HG02938 (cell line): ENCODE data around the gene ANKRD6.
"Not testable (repeated sequence)": the region's sequence is repeated elsewhere in the genome, so short reads cannot be mapped to it uniquely, and the experiment has no call there.

Experiments used
- ATAC-seq: cut with Tn5 transposase; IDR thresholded peaks from one replicate; pipeline ENCODE4 v1.9.1; 2021; ENCODE audit warnings: mild to moderate bottlenecking, moderate library complexity; ENCODE audit not compliant: unreplicated experiment

Gene ANKRD6

DNA sequence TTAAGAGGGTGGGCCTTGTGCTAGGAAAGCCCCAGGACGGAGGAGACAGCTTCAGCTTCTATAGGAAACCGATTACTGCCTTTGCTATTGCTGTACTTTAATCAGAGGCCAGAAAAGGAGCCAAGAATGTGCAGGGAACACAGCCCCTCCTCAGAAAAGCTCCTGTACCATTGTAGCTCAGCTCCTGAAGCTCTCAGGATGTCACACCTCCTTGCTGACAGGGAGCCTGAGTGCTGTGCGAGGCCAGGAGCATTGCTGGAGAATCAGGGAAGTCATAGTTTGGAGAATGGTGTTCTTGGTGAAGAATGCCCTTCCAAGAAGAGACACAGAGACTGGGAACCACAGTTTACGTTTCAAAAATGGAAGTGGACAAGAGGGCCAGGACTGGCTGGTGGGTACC is 158.8 kb downstream of the ANKRD6 start:
- ATAC-seq, result no peak

DNA sequence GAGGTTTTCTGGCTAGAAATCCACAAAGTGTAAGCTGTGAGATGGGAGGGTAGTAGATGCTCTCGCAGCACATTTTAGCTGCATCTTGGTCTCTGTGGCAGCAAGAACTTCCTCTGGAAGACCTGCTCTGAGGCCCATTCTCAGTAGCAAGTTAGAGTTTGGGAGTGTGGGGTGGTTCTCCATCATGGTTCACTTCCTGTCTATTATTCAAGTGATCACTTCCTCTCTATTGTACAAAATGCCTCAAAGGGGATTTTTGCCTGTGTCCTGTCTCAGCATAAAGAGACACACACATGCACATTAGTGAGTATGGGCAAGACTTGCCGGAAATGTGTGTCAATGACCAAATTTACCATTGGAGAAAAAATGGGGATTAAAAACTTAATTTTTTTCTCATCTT is 163.1 kb downstream of the ANKRD6 start:
- peak; percentile 89 for ATAC-seq

DNA sequence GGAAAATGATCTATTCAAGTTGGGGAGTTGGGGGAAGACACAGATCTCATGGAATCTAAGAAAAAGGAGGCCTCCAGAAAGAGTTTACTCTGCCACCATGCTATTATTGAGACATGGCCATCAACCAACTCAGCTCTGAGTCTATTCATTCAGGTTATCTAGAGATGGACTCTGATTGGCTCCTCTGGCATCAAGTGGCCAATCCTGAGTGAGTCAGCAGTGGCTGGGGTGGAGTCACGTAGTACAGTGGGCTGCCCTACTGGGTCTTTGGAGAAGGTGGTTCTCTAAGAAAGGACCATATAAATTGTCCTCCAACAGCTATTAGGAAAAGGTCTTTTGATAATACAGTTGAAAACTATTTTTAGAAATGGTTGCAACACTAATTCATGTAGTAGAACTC is 163.5 kb downstream of the ANKRD6 start:
- no peak for ATAC-seq

- ATAC-seq, result no peak
Observed at GRCh38 chr6:89597372-89597771, 164.4 kb downstream of the ANKRD6 start.

DNA sequence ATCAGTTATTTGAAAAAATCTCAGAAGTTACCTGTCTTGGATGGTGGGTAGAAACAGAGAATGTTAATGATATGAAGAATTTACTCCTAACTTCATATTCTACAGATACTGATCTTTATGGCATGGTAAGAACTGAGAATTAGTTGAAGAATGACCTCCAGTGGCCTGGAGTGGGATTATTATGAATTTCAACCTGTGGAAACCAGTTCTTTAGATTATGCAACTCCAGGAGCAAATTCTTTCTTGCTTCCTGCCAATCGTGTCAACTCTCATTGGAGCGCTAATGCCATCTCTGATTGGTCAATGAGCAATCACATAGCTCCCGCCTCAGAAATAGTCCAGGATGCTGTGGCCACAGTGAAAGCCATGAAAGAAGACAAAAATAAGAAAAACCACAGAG is 165.0 kb downstream of the ANKRD6 start:
- no peak for ATAC-seq

DNA sequence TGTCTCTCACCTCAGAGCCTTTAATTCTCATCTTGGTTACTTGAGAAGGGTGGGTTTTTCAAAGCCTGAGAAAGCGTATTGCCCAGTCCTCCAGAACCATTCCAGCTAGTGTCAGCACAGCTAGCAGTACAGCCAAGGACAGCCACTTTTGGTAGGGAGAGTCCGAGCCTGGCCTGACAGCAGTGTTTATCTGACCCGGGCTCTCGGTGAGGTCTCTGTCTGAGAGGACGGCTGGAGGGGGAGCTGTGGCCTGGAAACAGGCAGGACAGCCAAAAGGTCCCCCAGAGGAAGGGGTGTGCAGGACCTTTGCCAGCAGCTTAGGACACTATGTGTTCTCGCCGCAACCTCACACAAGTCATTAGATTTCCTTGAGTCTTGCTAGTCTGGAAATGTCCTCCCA is 166.8 kb downstream of the ANKRD6 start:
- ATAC-seq, result no peak

- no peak for ATAC-seq
Observed at GRCh38 chr6:89602166-89602565, 169.2 kb downstream of the ANKRD6 start.

GRCh38 chr6:89604653-89605052 is 171.7 kb downstream of the ANKRD6 start:
- ATAC-seq, result no peak

- ATAC-seq, result no peak
Observed at GRCh38 chr6:89605861-89606260, 172.9 kb downstream of the ANKRD6 start.

DNA sequence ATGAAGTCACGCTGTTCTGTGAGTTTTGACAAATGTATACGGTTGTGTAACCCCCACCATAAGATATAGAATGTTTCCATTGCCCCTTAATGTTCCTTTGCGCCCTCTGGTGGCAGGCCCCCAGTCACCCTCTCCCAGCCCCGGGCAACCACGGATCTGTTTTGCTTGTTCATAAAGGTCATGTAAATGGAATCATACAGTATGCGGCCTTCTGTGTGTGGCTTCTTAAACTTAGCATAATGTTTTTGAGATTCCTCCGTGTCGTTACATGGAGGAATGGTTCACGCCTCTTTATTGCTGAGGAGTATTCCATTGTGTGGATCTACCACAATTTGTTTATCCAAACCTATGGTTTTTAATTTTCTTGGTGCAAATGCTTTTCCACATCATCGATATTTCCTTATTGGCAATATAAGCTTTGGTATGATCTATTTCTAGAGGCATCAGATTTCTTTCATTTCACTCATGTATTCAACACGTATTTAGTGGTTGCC is 177.2 kb downstream of the ANKRD6 start:
- ATAC-seq, result no peak

GRCh38 chr6:89611666-89612065 is 178.7 kb downstream of the ANKRD6 start:
- ATAC-seq, result no peak

DNA sequence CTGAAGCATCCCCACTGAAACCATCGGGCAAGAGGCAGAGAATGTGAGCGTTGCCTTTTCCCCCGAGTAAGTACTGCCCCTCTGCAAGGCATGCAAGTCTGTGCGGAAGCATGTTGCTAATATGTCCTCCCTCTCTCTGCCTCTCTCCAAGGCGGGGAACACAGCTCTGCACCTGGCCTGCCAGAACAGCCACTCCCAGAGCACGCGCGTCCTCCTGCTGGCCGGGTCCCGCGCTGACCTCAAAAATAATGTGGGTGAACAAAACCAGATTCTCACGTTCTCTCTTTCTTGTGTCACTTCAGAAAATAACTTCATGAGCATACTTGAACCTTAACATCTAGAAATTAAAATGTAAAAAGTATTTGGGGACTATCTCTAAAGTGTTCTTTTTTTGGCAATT is 179.2 kb downstream of the ANKRD6 start:
- ATAC-seq, result no peak

DNA sequence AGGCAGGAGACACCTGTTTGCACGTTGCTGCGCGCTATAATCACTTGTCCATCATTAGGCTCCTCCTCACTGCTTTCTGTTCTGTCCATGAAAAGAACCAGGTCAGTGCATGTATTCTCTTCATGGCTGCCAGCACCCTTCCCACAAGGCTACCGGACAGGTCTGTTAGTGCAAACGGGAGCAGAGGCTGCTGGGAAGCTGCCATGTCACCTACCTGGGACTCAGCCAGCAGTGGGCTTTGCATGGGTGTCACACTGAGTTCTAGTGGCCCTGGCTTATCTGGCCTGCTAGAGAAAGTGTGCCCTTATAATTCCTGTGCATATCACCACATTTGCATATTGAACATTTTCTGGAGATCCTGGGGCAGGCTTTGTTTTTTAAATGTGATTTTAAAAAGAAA is 180.8 kb downstream of the ANKRD6 start:
- ATAC-seq, result no peak

- ATAC-seq, result no peak
Observed at GRCh38 chr6:89615882-89616281, 182.9 kb downstream of the ANKRD6 start.

DNA sequence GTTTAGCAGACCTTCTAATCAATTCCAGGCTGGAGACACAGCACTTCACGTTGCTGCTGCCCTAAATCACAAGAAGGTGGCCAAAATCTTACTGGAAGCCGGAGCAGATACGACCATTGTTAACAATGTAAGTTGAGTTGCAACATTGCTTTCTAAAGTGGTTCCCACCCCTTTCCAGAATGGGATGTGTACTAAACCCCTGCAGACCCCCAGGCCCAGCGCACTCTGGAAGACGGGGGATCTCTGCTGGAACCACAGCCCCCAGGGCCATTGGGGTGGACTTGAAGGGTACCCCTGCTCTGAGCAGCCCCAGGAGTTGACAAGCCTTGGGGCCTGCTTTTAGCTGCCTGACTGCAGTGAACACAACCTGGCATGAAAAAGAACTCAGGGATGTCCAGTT is 183.6 kb downstream of the ANKRD6 start:
- ATAC-seq, result no peak

- ATAC-seq, result no peak
Observed at GRCh38 chr6:89618026-89618425, 185.1 kb downstream of the ANKRD6 start.

- no peak for ATAC-seq
Observed at GRCh38 chr6:89619567-89619966, 186.6 kb downstream of the ANKRD6 start.

GRCh38 chr6:89623749-89624148 is 190.8 kb downstream of the ANKRD6 start:
- no peak for ATAC-seq

DNA sequence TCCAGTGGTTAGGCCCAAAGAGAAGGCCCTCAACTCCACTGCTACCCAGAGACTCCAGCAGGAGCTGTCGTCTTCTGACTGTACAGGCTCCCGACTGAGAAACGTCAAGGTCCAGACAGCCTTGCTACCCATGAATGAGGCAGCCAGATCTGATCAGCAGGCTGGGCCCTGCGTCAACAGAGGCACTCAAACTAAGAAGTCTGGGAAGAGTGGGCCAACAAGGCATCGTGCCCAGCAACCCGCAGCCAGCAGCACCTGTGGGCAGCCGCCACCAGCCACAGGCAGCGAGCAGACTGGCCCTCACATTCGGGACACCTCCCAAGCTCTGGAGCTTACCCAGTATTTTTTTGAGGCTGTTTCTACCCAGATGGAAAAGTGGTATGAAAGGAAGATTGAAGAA is 197.5 kb downstream of the ANKRD6 start:
- no peak for ATAC-seq

DNA sequence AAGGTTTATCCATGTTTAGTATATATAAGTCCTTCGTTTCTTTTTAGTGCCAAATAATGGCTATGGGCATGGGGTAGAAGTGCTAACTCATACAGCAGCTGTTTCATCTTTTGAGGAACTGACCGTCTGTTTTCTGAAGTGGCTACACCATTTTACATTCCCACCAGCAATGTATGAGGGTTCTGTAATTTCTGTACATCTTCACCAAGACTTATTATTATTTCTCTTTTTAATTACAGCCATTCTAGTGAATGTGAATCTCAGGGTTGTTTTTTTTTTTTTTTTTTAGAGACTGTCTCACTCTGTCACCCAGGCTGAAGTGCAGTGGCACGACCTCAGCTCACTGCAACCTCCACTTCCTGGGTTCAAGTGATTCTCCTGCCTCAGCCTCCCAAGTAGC is 203.5 kb downstream of the ANKRD6 start:
- ATAC-seq, result not testable (repeated sequence)

DNA sequence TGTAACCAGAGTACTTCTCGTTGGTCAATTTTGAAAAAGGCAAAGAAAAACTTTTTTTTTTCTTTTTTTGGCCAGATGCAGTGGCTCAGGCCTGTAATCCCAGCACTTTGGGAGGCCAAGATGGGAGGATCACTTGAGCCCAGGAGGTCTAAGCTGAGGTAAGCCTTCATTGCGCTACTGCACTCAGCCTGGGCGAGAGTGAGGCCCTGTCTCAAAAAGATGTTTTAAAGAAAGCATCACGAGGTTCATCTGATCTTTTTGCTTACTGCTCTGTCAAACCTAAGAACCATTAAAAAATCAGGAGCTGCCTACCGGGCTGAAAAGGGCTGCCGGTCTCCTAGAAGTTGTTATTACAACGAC is 205.0 kb downstream of the ANKRD6 start:
- ATAC-seq, result peak; percentile 7

DNA sequence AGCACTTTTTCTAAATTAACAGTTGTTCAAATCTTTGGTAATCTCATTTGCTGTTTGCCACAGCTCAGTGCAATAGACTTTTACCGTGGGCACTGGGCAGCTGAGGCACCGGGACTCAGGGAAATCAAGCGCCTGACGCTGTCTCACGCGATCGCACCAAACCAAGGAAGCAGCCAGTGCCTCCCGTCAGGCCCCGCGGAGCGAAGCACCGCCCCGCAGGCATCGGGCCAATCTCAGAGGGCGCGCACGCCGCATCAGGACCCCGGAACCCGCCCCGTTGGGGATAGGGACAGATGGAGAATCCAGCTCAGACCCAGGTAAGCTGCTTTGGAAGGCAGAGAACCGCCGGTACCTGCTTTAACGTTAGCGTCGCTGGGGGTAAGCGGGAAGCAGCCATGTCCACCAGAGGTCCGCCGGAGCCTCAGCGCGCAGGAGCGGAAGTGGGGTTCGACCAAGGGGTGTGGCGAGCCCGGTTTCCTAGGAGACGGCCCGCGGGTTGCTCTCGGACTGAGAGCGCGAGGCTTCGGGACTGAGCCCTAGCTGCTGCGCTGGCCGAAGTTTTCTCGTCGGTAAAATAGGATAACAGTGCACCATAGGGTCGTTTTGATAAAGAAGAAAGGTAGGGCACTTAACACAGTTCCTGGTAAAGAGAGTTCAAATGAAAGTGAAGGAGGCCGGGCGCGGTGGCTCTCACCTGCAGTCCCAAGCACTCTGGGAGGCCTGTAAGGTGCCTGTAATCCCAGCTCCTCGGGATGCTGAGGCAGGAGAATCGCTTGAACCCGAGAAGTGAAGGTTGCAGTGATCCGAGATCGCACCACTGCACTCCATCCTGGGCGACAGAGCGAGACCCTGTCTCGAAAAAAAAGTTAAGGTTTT is 205.6 kb downstream of the ANKRD6 start, which contains the start of gene LYRM2:
Gene LYRM2 (minus strand): TSS at position 428 of the 876 bp plus-strand sequence. CDS start 31 bp downstream, at position 397.
- peak; percentile 97 for ATAC-seq

- ATAC-seq, result no peak
Observed at GRCh38 chr6:89640804-89641203, 207.9 kb downstream of the ANKRD6 start.
